ENCODE results near the gene IL36RN. TPM values are rescaled to one million over a fixed set of nuclear protein-coding genes. Genes with fewer than 3 reads are reported as not detected.
A peak's percentile ranks its signal among the peaks of the same experiment; 100 is the strongest.

Gene IL36RN
- total and polyA plus RNA-seq, 2 of the 13 experiments (the other 11 are each of a cell fraction or from before 2014, with no cell fraction given), result not detected

GRCh38 chr2:113011108-113011507 lies 47.9 kb upstream of the IL36RN start:
- no peaks in the 10 kb centered on the region for H3K36me3 ChIP-seq (replicated peaks in 1 of 2; ENCODE audit: control insufficient read depth in 1 of 2, insufficient read depth in 2 of 2, low read length in 2 of 2)
- no peak overlapping the region for H3K4me2 ChIP-seq (ENCODE audit: low read depth, low read length)
- no peak overlapping the region for H3K9ac ChIP-seq (ENCODE audit: insufficient read depth, low read depth, low read length)
- ChIA-PET CTCF (ENCODE audit: low intra/inter-chr PET ratio, low total read pairs) (no interaction called here), POLR2A (no interaction called here)
- peaks cover 0 to 5% of the 10 kb centered on the region in 2 experiments; a peak in 3 of 5 replicates for H3K27me3 ChIP-seq (ENCODE audit: control insufficient read depth in 1 of 2, insufficient read depth in 2 of 2, low read length in 2 of 2)
- peak; percentile 32 for FAIRE-seq
- H3K4me1 ChIP-seq (ENCODE audit: insufficient read depth, low read length), result no peaks in the 10 kb centered on the region
- BruUV-seq (replicated peaks), result no TSS peak
- no peak overlapping the region for H3K27ac ChIP-seq (ENCODE audit: extremely low read length, insufficient read depth, low read length)
- ATAC-seq, result no peak
- intact Hi-C loops (cut with micrococcal nuclease; ENCODE audit: unreplicated experiment), result no loop called here
- no peak for DNase-seq (ENCODE audit: low spot score)
- no peaks in the 10 kb centered on the region for H4K20me1 ChIP-seq (ENCODE audit: insufficient read depth, low read length)
- in situ Hi-C loops (cut with HindIII; ENCODE audit: extremely low pct_ligation_motif_present, low pct_unique_long_range_greater_than_20kb), result no loop called here
- 45% methylated on average over 1 of the region's 1 CpG for WGBS (ENCODE audit: low lambda C conversion rate)
- no peaks in the 10 kb centered on the region for H3K9me3 ChIP-seq (ENCODE audit: low read length)
- H3K4me3 ChIP-seq (replicated peaks in 1 of 3; ENCODE audit: insufficient read depth in 1 of 3, low read depth in 2 of 3, low read length in 3 of 3), result no peak overlapping the region
- H3K79me2 ChIP-seq (ENCODE audit: insufficient read depth, low read length), result no peaks in the 10 kb centered on the region
- no peak overlapping the region for H2AFZ ChIP-seq (ENCODE audit: low read length)
- no peak for TF ChIP-seq MYC (CRISPR knock-in tag; IDR thresholded peaks at IDR 0.05; ENCODE audit: borderline replicate concordance)
- TF ChIP-seq CCAR2 (optimal IDR thresholded peaks at IDR 0.05; ENCODE audit: low read depth, low read length), result no peak
- no peak for TF ChIP-seq ZBTB40 (IDR thresholded peaks at IDR 0.05)
- no peak for TF ChIP-seq ZBTB40 (CRISPR knock-in tag; IDR thresholded peaks at IDR 0.05)
- TF ChIP-seq CEBPZ (IDR thresholded peaks at IDR 0.05; ENCODE audit: low read length), result no peak
- no peak for TF ChIP-seq TEAD3 (CRISPR knock-in tag; optimal IDR thresholded peaks at IDR 0.05; ENCODE audit: borderline replicate concordance)
- no peak for TF ChIP-seq RFX5 (IDR thresholded peaks at IDR 0.05; ENCODE audit: low read depth, low read length)
- no peak for TF ChIP-seq SP2 (CRISPR knock-in tag; IDR thresholded peaks at IDR 0.05)
- TF ChIP-seq PRDM10 (CRISPR knock-in tag; IDR thresholded peaks at IDR 0.05; ENCODE audit: low read depth), result no peak

Data from HepG2 (cell line).